Transverse colon (tissue), 4 donors: ENCODE measurements around the gene FAR2. TPM values are rescaled to one million over a fixed set of nuclear protein-coding genes. Genes with fewer than 3 reads are reported as not detected.
"Not testable (repeated sequence)": the region's sequence is repeated elsewhere in the genome, so short reads cannot be mapped to it uniquely, and the experiment has no call there.

Experiments
- DNase-seq: peaks from one replicate; pipeline ENCODE4 v3.0.0-alpha.2; 2019
- H3K27ac ChIP-seq, 4 donors: fragments of 200-600 bp; sonication (generic); 2 replicates each; pipeline ENCODE4 v1.5.1; 2016 to 2018; ENCODE audit warnings: inconsistent platforms in 4 of 4
- H3K27me3 ChIP-seq: fragments of 200-600 bp; sonication (generic); 2 replicates; pipeline ENCODE4 v1.5.1; 2017; ENCODE audit warnings: inconsistent platforms
- H3K36me3 ChIP-seq, 4 donors: fragments of 200-600 bp; sonication (generic); 2 replicates each; pipeline ENCODE4 v1.5.1; 2017 to 2019; ENCODE audit warnings: inconsistent platforms in 4 of 4
- H3K4me1 ChIP-seq, 4 donors: fragments of 200-600 bp; sonication (generic); 2 replicates each; pipeline ENCODE4 v1.5.1; 2017 to 2020; ENCODE audit warnings: inconsistent platforms in 4 of 4
- H3K4me3 ChIP-seq, 4 donors: fragments of 200-600 bp; sonication (generic); 1 replicate in 1 of 4; 2 replicates in 3 of 4; pipeline versions ENCODE4 v1.5.1 to v1.6.1; 2017 to 2019; ENCODE audit warnings: inconsistent platforms in 4 of 4
- H3K9me3 ChIP-seq, 2 donors: fragments of 200-600 bp; sonication (generic); 2 replicates each; pipeline ENCODE4 v1.5.1; 2017 to 2019; ENCODE audit warnings: inconsistent platforms in 2 of 2
- CTCF ChIP-seq, 5 experiments: fragments of 200-600 bp in 3 of 5; fragments of 450-650 bp in 2 of 5; sonication (generic) in 3 of 5; IDR thresholded peaks; 1 replicate in 2 of 5; 2 replicates in 3 of 5; pipeline ENCODE4 v1.5.1; 2016 to 2017; ENCODE audit warnings: antibody characterized with exemption in 5 of 5, inconsistent platforms in 3 of 5, mild to moderate bottlenecking in 2 of 5, moderate library complexity in 1 of 5
- EP300 ChIP-seq: sonication (generic); formaldehyde crosslinking; IDR thresholded peaks from one replicate; pipeline ENCODE4 v1.6.1; 2017; ENCODE audit warnings: antibody characterized with exemption, low read depth
- POLR2A ChIP-seq: fragments of 450-650 bp; IDR thresholded peaks from one replicate; pipeline ENCODE4 v1.6.1; 2016; ENCODE audit warnings: antibody characterized with exemption, mild to moderate bottlenecking, moderate library complexity
- POLR2AphosphoS5 ChIP-seq, 3 donors: sonication (generic); formaldehyde crosslinking; IDR thresholded peaks; one replicate each; pipeline ENCODE4 v1.6.1; 2016; ENCODE audit warnings: antibody characterized with exemption in 3 of 3
- WGBS, 2 donors: methylation state at CpG; one replicate each; pipeline ENCODE4 v1.1.5; 2018; ENCODE audit warnings: low coverage in 1 of 2; 5-methylcytosine and 5-hydroxymethylcytosine counted together
- in situ Hi-C, 4 donors: fragments of 200-750 bp; cut with MboI; loops; one replicate each; pipeline versions ENCODE4 v1.15.0 to v1.15.1; 2017; ENCODE audit warnings: low sequenced_read_pairs in 3 of 4, low pct_ligation_motif_present in 1 of 4, low pct_unique_long_range_greater_than_20kb in 1 of 4
- intact Hi-C: fragments of 100-400 bp; cut with DNase I; formaldehyde crosslinking; loops from one replicate; pipeline ENCODE4 v1.15.1; 2023; ENCODE audit warnings: low total_unique reads
- total RNA-seq, 4 donors: library from RNA; depleted of rRNA; stranded (reverse); fragments of >200 nt; gene quantifications; one replicate each; pipeline ENCODE4 v1.1.0, GENCODE V29; 2016

Gene FAR2
- total RNA-seq, 4 donors from 2014 or later, result 57.6 to 72.7 (median 65.7) TPM

GRCh38 chr12:29256598-29256997 lies 107.5 kb downstream of the FAR2 start:
- no peak overlapping the region for H3K27ac ChIP-seq
- WGBS, 2 donors, result 98% methylated on average over 18 of the region's 21 CpGs; no CpG with 5 or more reads in 1 of the 2 donors
- peaks cover 0 to 4% (median 0%) of the 10 kb centered on the region in 4 donors for H3K4me1 ChIP-seq
- in situ Hi-C loops (no loop called here), intact Hi-C loops (no loop called here)
- H3K36me3 ChIP-seq, result no peaks in the 10 kb centered on the region
- peaks cover 0 to under 1% of the 10 kb centered on the region in 2 donors for H3K9me3 ChIP-seq
- no peaks in the 10 kb centered on the region for H3K27me3 ChIP-seq
- no peak for DNase-seq
- TF ChIP-seq POLR2A (no peak), EP300 (no peak), CTCF (IDR thresholded peaks at IDR 0.05) (no peak), POLR2AphosphoS5 (IDR thresholded peaks at IDR 0.05) (no peak)
- no peak overlapping the region for H3K4me3 ChIP-seq

- H3K4me3 ChIP-seq, in situ Hi-C loops, H3K36me3 ChIP-seq, DNase-seq, H3K4me1 ChIP-seq, intact Hi-C loops, H3K27me3 ChIP-seq, H3K27ac ChIP-seq: not testable (repeated sequence)
- H3K9me3 ChIP-seq, result peaks cover 0 to 10% of the 10 kb centered on the region in 2 donors
- 83 to 86% methylated on average over 1 to 12 of the region's 12 CpGs for WGBS, 2 donors
Observed at GRCh38 chr12:29257687-29258086, 108.6 kb downstream of the FAR2 start.

DNA sequence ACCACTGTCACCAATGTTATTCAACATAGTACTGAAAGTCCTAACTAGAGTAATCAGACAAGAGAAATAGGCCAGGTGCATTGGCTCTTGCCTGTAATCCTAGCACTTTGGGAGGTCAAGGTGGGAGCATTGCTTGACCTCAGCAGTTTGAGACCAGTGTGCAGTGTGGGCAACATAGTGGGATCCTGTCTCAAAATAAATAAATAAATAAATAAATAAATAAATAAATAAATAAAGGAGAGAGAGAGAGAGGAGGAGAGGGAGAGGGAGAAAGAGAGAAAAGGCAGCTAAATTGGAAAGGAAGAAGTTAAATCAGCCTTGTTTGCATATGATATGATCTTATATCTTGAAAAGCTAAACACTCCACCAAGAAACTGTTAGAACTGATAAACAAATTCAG lies 115.3 kb downstream of the FAR2 start:
- TF ChIP-seq EP300, result no peak
- TF ChIP-seq CTCF (IDR thresholded peaks at IDR 0.05), result no peak
- TF ChIP-seq POLR2AphosphoS5 (IDR thresholded peaks at IDR 0.05), result no peak
- no peak for TF ChIP-seq POLR2A
- Histone ChIP-seq H3K27me3 (no peaks in the 10 kb centered on the region), H3K27ac (no peak overlapping the region), H3K9me3 (peaks cover 0 to 14% of the 10 kb centered on the region in 2 donors), H3K4me3 (no peak overlapping the region), H3K4me1 (no peaks in the 10 kb centered on the region), H3K36me3 (no peaks in the 10 kb centered on the region)
- intact Hi-C loops, result no loop called here
- no peak for DNase-seq
- in situ Hi-C loops, result no loop called here

- H3K4me1 ChIP-seq, result no peaks in the 10 kb centered on the region
- in situ Hi-C loops, result no loop called here
- no peaks in the 10 kb centered on the region for H3K27me3 ChIP-seq
- no peak overlapping the region for H3K4me3 ChIP-seq
- 82 to 91% methylated on average over 4 to 5 of the region's 5 CpGs for WGBS, 2 donors
- intact Hi-C loops, result no loop called here
- DNase-seq, result no peak
- no peaks in the 10 kb centered on the region for H3K36me3 ChIP-seq
- no peak overlapping the region for H3K27ac ChIP-seq
- no peaks in the 10 kb centered on the region for H3K9me3 ChIP-seq
- TF ChIP-seq POLR2AphosphoS5 (IDR thresholded peaks at IDR 0.05) (no peak), POLR2A (no peak), EP300 (no peak), CTCF (IDR thresholded peaks at IDR 0.05) (no peak)
Observed at GRCh38 chr12:29269706-29270408, 120.8 kb downstream of the FAR2 start.

GRCh38 chr12:29270446-29270845 lies 121.4 kb downstream of the FAR2 start:
- no peak for DNase-seq
- intact Hi-C loops, result no loop called here
- no peaks in the 10 kb centered on the region for H3K4me1 ChIP-seq

More at GRCh38 chr12:29270446-29270845, 121.4 kb downstream of the FAR2 start:
- Histone ChIP-seq H3K27ac (no peak overlapping the region), H3K4me3 (no peak overlapping the region), H3K9me3 (no peaks in the 10 kb centered on the region), H3K27me3 (no peaks in the 10 kb centered on the region), H3K36me3 (no peaks in the 10 kb centered on the region)
- TF ChIP-seq CTCF (IDR thresholded peaks at IDR 0.05) (no peak), EP300 (no peak), POLR2A (no peak), POLR2AphosphoS5 (IDR thresholded peaks at IDR 0.05) (no peak)
- 94 to 96% methylated on average over 3 to 5 of the region's 5 CpGs for WGBS, 2 donors
- in situ Hi-C loops, result no loop called here
